Stomach (tissue), 4 donors: ENCODE measurements around the gene TAC4.

Experiments used
- EP300 ChIP-seq: sonication (generic); formaldehyde crosslinking; IDR thresholded peaks from one replicate; pipeline ENCODE4 v1.6.1; 2017; ENCODE audit warnings: antibody characterized with exemption
- POLR2A ChIP-seq, 4 donors: fragments of 450-650 bp; IDR thresholded peaks; one replicate each; pipeline ENCODE4 v1.6.1; 2016; ENCODE audit warnings: antibody characterized with exemption in 4 of 4, control low read depth in 2 of 4, mild to moderate bottlenecking in 1 of 4, moderate library complexity in 1 of 4
- POLR2AphosphoS5 ChIP-seq, 3 donors: sonication (generic); formaldehyde crosslinking; IDR thresholded peaks; one replicate each; pipeline ENCODE4 v1.6.1; 2016; ENCODE audit warnings: antibody characterized with exemption in 3 of 3
- TF ChIP-seq, protein P1 (sequence below), 7 experiments: fragments of 450-650 bp in 4 of 7; fragments of 200-600 bp in 3 of 7; sonication (generic) in 3 of 7; IDR thresholded peaks; one replicate each; pipeline ENCODE4 v1.5.1; 2016 to 2019; ENCODE audit warnings: antibody characterized with exemption in 7 of 7, control low read depth in 2 of 7, mild to moderate bottlenecking in 1 of 7

DNA sequence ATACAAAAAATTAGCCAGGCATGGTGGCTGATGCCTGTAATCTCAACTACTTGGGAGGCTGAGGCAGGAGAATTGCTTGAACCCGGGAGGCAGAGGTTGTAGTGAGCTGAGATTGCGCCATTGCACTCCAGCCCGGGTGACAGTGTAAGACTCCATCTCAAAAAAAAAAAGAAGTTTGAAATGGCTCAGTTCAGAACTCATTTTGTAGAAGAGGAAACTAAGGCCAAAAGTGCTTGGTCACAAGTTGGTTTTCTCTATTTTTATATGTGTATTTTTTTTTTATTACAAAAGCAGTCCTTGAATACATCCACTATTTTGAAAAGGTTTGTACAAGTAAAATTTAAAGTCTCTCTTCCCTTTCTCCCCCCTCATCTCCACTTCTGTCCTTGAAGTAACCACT, 5.5 kb downstream of the TAC4 start:
- TF ChIP-seq, protein P1, sequence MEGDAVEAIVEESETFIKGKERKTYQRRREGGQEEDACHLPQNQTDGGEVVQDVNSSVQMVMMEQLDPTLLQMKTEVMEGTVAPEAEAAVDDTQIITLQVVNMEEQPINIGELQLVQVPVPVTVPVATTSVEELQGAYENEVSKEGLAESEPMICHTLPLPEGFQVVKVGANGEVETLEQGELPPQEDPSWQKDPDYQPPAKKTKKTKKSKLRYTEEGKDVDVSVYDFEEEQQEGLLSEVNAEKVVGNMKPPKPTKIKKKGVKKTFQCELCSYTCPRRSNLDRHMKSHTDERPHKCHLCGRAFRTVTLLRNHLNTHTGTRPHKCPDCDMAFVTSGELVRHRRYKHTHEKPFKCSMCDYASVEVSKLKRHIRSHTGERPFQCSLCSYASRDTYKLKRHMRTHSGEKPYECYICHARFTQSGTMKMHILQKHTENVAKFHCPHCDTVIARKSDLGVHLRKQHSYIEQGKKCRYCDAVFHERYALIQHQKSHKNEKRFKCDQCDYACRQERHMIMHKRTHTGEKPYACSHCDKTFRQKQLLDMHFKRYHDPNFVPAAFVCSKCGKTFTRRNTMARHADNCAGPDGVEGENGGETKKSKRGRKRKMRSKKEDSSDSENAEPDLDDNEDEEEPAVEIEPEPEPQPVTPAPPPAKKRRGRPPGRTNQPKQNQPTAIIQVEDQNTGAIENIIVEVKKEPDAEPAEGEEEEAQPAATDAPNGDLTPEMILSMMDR (IDR thresholded peaks at IDR 0.05), result no peak
- TF ChIP-seq POLR2A (IDR thresholded peaks at IDR 0.05) (no peak), EP300 (no peak), POLR2AphosphoS5 (IDR thresholded peaks at IDR 0.05) (no peak)
